ENCODE data around the gene ACAA1. TPM values are rescaled to one million over a fixed set of nuclear protein-coding genes. Genes with fewer than 3 reads are reported as not detected.

ACAA1 gene
- total RNA-seq, 4 donors from 2014 or later, result 123 to 278 (median 204) TPM

GRCh38 chr3:38120693-38121450 is 16.1 kb downstream of the ACAA1 start:
- no peak for DNase-seq
- in situ Hi-C loops (cut with MboI; ENCODE audit: low pct_ligation_motif_present in 1 of 4, low pct_unique_long_range_greater_than_20kb in 1 of 4, low sequenced_read_pairs in 3 of 4), result loop anchor here in 1 of 4 donors (25.0 kb wide), 1 partner anchor 366 kb away; the partner anchor contains the start of gene EXOG
- Histone ChIP-seq H3K27ac (no peak overlapping the region), H3K27me3 (no peaks in the 10 kb centered on the region), H3K36me3 (peaks cover 0 to 45% (median 16%) of the 10 kb centered on the region in 4 donors), H3K4me3 (no peak overlapping the region), H3K9me3 (no peaks in the 10 kb centered on the region), H3K4me1 (no peaks in the 10 kb centered on the region)
- intact Hi-C loops (cut with DNase I; ENCODE audit: low total_unique reads), result no loop called here
- TF ChIP-seq POLR2AphosphoS5 (IDR thresholded peaks at IDR 0.05), result no peak
- TF ChIP-seq CTCF (IDR thresholded peaks at IDR 0.05), result no peak
- TF ChIP-seq EP300 (IDR thresholded peaks at IDR 0.05; ENCODE audit: low read depth), result no peak
- no peak for TF ChIP-seq POLR2A (IDR thresholded peaks at IDR 0.05)
- 87 to 91% methylated on average over 3 to 11 of the region's 11 CpGs for WGBS, 2 donors (ENCODE audit: low coverage in 1 of 2)

- no peaks in the 10 kb centered on the region for H3K27me3 ChIP-seq
- H3K9me3 ChIP-seq, result no peaks in the 10 kb centered on the region
- 86% methylated on average over 7 of the region's 7 CpGs; no CpG with 5 or more reads in 1 of the 2 donors for WGBS, 2 donors (ENCODE audit: low coverage in 1 of 2)
- no peak for DNase-seq
- in situ Hi-C loops (cut with MboI; ENCODE audit: low pct_ligation_motif_present in 1 of 4, low pct_unique_long_range_greater_than_20kb in 1 of 4, low sequenced_read_pairs in 3 of 4) (loop anchor here in 1 of 4 donors (25.0 kb wide), 1 partner anchor 367 kb away; the partner anchor contains the start of gene EXOG), intact Hi-C loops (cut with DNase I; ENCODE audit: low total_unique reads) (no loop called here)
- no peak overlapping the region for H3K4me3 ChIP-seq
- H3K36me3 ChIP-seq, result peaks cover 0 to 38% (median 13%) of the 10 kb centered on the region in 4 donors
- no peak overlapping the region for H3K27ac ChIP-seq
- H3K4me1 ChIP-seq, result no peaks in the 10 kb centered on the region
- no peak for TF ChIP-seq POLR2A (IDR thresholded peaks at IDR 0.05)
- no peak for TF ChIP-seq EP300 (IDR thresholded peaks at IDR 0.05; ENCODE audit: low read depth)
- TF ChIP-seq POLR2AphosphoS5 (IDR thresholded peaks at IDR 0.05), result no peak
- no peak for TF ChIP-seq CTCF (IDR thresholded peaks at IDR 0.05)
Observed at GRCh38 chr3:38119821-38120692, 16.9 kb downstream of the ACAA1 start.

- Histone ChIP-seq H3K9me3 (no peaks in the 10 kb centered on the region), H3K4me3 (no peak overlapping the region), H3K27ac (no peak overlapping the region), H3K27me3 (no peaks in the 10 kb centered on the region), H3K4me1 (no peaks in the 10 kb centered on the region), H3K36me3 (peaks cover 0 to 30% (median 13%) of the 10 kb centered on the region in 4 donors)
- in situ Hi-C loops (cut with MboI; ENCODE audit: low pct_ligation_motif_present in 1 of 4, low pct_unique_long_range_greater_than_20kb in 1 of 4, low sequenced_read_pairs in 3 of 4) (loop anchor here in 1 of 4 donors (25.0 kb wide), 1 partner anchor 368 kb away; the partner anchor contains the start of gene EXOG), intact Hi-C loops (cut with DNase I; ENCODE audit: low total_unique reads) (no loop called here)
- WGBS, 2 donors (ENCODE audit: low coverage in 1 of 2), result 92 to 100% methylated on average over 1 of the region's 1 CpG
- DNase-seq, result no peak
- TF ChIP-seq POLR2A (IDR thresholded peaks at IDR 0.05), result no peak
- TF ChIP-seq CTCF (IDR thresholded peaks at IDR 0.05), result no peak
- no peak for TF ChIP-seq EP300 (IDR thresholded peaks at IDR 0.05; ENCODE audit: low read depth)
- no peak for TF ChIP-seq POLR2AphosphoS5 (IDR thresholded peaks at IDR 0.05)
Observed at GRCh38 chr3:38119248-38119544, 17.7 kb downstream of the ACAA1 start.

Data from transverse colon (tissue), 4 donors.